Lower lobe of right lung (tissue), 2 donors: ENCODE data around the gene KCNAB1. TPM values are rescaled to one million over a fixed set of nuclear protein-coding genes. Genes with fewer than 3 reads are reported as not detected.

Experiments
- ATAC-seq, 2 donors: fragments of 200-7000 bp; cut with Tn5 transposase; one replicate each; pipeline ENCODE4 v1.9.1; 2020 to 2022; ENCODE audit warnings: mild to moderate bottlenecking in 2 of 2, moderate library complexity in 2 of 2
- DNase-seq: peaks from one replicate; pipeline ENCODE4 v3.0.0-alpha.2; 2020
- H3K27ac ChIP-seq: fragments of 200-600 bp; one replicate; pipeline ENCODE4 v1.8.0; 2022
- H3K27me3 ChIP-seq: fragments of 200-600 bp; one replicate; pipeline ENCODE4 v1.8.0; 2022; ENCODE audit warnings: low read depth
- H3K36me3 ChIP-seq: fragments of 200-600 bp; one replicate; pipeline ENCODE4 v1.8.0; 2022; ENCODE audit warnings: mild to moderate bottlenecking
- H3K4me1 ChIP-seq: fragments of 200-600 bp; one replicate; pipeline ENCODE4 v1.8.0; 2022
- H3K4me3 ChIP-seq: fragments of 200-600 bp; one replicate; pipeline ENCODE4 v1.8.0; 2022; ENCODE audit warnings: mild to moderate bottlenecking
- H3K9me3 ChIP-seq: fragments of 200-600 bp; one replicate; pipeline ENCODE4 v1.8.0; 2022
- intact Hi-C: fragments of 100-400 bp; cut with DNase I; formaldehyde crosslinking; loops from one replicate; pipeline ENCODE4 v1.11.0; 2022
- total RNA-seq: library from RNA; stranded (reverse); fragmentation: NEBNext Ultra II Directional; extraction: Animal tissue kit (Norgen Biotek cat#: 25700); gene quantifications from one replicate; pipeline ENCODE4 v1.2.1, GENCODE V29; 2021
- TF ChIP-seq, protein P1 (sequence below): fragments of 200-600 bp; IDR thresholded peaks from one replicate; pipeline ENCODE4 v1.8.0; 2022; ENCODE audit warnings: antibody characterized with exemption, mild to moderate bottlenecking
- donor health status: DM: no; HTN: yes; CAD: no; lungs with severe emphysema.

The KCNAB1 gene
- total RNA-seq, 1 donor from 2014 or later: 4.7 TPM

DNA sequence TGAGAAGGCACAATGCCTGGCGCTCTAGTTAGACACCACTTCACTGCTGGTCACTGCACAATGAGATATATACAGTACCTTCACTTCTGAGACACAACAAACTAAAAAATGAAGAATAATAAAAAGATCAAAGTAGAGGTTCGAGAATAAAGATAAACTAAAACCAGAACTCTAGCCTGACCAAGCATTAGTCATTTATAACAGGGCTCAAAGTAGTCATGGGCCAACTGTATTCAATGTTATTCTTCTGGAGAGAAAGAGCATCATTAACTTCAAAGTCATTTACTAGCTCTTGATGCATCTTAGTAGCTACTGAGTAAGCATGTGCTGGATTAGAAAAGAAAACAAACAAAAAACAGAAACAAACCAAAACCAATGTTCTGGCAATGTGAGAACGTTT is 289.3 kb downstream of the KCNAB1 start:
- Histone ChIP-seq H3K27me3 (no peaks in the 10 kb centered on the region), H3K9me3 (no peaks in the 10 kb centered on the region), H3K27ac (no peak overlapping the region), H3K36me3 (no peaks in the 10 kb centered on the region), H3K4me3 (no peak overlapping the region), H3K4me1 (no peaks in the 10 kb centered on the region)
- DNase-seq (no peak), ATAC-seq (no peak)
- intact Hi-C loops: no loop called here
- TF ChIP-seq, protein P1, sequence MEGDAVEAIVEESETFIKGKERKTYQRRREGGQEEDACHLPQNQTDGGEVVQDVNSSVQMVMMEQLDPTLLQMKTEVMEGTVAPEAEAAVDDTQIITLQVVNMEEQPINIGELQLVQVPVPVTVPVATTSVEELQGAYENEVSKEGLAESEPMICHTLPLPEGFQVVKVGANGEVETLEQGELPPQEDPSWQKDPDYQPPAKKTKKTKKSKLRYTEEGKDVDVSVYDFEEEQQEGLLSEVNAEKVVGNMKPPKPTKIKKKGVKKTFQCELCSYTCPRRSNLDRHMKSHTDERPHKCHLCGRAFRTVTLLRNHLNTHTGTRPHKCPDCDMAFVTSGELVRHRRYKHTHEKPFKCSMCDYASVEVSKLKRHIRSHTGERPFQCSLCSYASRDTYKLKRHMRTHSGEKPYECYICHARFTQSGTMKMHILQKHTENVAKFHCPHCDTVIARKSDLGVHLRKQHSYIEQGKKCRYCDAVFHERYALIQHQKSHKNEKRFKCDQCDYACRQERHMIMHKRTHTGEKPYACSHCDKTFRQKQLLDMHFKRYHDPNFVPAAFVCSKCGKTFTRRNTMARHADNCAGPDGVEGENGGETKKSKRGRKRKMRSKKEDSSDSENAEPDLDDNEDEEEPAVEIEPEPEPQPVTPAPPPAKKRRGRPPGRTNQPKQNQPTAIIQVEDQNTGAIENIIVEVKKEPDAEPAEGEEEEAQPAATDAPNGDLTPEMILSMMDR: no peak

DNA sequence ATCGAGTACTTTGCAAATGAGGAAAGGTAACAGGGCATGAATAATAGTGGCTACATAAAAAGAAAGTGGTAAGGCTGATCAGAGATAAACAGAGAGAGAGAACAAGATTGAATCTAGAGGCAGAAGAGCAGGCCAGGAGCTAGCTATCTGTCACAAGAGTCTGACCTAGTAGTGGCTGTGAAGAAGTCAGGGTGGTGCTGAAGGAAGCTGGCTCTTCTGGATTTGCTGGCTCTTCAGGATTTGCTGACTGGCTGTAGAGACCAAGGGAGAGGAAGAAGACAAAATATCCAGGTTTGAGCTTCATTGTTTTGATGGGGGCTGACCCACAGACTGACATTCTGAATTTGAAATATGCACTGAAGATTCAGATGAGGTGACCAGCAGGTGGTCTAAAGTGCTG is 292.2 kb downstream of the KCNAB1 start:
- DNase-seq (no peak), ATAC-seq (no peak)
- Histone ChIP-seq H3K27ac (no peak overlapping the region), H3K4me3 (no peak overlapping the region), H3K9me3 (no peaks in the 10 kb centered on the region), H3K27me3 (no peaks in the 10 kb centered on the region), H3K4me1 (no peaks in the 10 kb centered on the region), H3K36me3 (no peaks in the 10 kb centered on the region)
- TF ChIP-seq, protein P1: no peak
- intact Hi-C loops: no loop called here

DNA sequence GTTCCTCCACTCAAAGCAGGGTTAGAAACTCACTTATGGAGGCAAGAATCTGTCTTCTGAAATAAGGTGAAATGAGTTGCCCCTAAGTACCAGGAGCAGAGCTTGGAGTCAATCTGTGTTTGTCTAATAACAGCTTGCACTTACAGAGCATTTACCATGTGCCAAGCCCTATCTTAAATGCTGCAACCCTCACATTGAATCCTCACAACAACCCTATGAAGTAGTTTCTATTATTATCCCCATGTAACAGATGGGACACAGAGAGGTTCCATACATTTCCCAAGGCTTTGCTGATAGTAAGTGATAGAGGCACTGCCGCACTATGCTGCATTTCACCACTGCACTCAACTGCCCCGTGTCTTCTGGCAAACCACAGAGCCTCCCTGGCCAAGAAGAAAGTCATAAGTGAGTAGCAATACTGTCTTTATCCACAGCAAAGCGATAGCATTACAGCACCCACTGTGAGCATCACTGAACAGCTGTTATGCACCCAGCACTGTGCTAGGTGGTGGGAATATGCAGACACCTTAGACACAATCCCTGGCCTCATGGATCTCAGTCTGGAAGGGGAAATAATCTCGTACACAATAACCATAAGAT is 293.0 kb downstream of the KCNAB1 start:
- intact Hi-C loops: no loop called here
- no peak overlapping the region for H3K27ac ChIP-seq
- H3K4me1 ChIP-seq: no peaks in the 10 kb centered on the region
- ATAC-seq (no peak), DNase-seq (no peak)
- H3K27me3 ChIP-seq: no peaks in the 10 kb centered on the region
- H3K36me3 ChIP-seq: no peaks in the 10 kb centered on the region
- TF ChIP-seq, protein P1: no peak
- no peak overlapping the region for H3K4me3 ChIP-seq
- H3K9me3 ChIP-seq: no peaks in the 10 kb centered on the region

DNA sequence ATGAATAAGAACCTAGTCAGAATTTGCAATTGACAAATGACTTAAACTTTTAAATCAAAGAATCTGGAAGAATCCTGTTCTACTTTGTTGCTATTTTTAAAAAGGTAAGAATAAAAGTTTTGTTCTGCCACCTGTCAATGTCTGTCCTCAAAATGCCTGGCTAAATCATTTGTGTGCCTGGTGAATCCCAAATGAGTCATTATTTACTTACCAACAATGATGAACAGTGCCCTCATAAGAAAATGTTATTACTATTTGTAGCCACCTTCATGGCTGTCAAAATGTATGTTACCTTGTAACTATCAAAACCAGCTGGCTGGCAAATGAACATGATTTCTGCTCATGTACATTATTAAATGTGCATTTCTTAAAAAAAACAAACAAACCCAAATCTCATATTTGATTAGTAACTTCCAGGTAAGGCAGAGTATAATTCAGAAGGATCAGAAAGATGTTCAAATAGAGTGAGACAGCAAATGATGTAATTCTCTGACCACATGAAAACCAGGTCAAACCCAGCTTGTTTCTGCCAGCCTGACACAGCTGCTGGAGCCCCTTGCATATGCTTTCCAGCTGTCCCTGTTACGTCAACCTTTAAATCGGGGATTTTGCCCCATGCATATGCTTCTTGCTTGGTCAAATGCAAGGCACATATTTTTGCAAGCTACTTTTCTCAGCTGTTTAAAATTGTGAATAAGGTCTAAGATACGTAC is 296.6 kb downstream of the KCNAB1 start:
- no peak overlapping the region for H3K4me3 ChIP-seq
- DNase-seq (no peak), ATAC-seq (no peak)
- H3K27ac ChIP-seq: no peak overlapping the region
- TF ChIP-seq, protein P1: no peak
- no peaks in the 10 kb centered on the region for H3K9me3 ChIP-seq
- no peaks in the 10 kb centered on the region for H3K27me3 ChIP-seq
- H3K36me3 ChIP-seq: no peaks in the 10 kb centered on the region
- intact Hi-C loops: no loop called here
- no peaks in the 10 kb centered on the region for H3K4me1 ChIP-seq

DNA sequence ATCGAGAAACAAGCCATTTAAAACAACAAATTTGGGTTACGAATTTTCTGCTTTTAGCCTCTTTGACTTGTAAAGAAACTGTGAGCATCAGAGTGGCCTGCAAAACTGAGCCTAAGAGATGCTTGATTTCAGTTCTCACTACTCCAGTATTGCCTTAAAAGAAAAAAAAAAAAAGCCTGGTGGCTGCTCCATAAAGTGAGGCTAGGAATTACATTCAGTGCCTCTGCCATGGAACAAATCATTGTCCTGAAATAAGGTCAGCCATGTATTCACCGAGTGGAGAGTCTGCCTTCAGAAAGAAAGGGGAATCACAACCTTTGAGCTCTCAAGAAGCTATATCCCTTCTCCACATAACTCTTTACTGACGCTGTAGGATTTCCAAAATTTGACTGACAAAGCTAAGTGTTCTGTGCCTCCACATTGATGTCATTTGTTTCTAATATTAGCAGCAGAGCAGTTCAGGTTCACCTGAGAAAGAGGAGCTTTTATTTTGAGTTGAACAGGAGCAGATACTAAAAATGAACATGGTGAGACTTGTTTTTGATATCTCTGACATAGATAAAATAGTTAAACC is 297.3 kb downstream of the KCNAB1 start:
- H3K27me3 ChIP-seq: no peaks in the 10 kb centered on the region
- no peak overlapping the region for H3K27ac ChIP-seq
- TF ChIP-seq, protein P1: no peak
- ATAC-seq (no peak), DNase-seq (no peak)
- H3K4me1 ChIP-seq: no peaks in the 10 kb centered on the region
- no peaks in the 10 kb centered on the region for H3K36me3 ChIP-seq
- H3K9me3 ChIP-seq: no peaks in the 10 kb centered on the region
- intact Hi-C loops: no loop called here
- no peak overlapping the region for H3K4me3 ChIP-seq
